ENCODE measurements around the gene BICC1. TPM values are rescaled to one million over a fixed set of nuclear protein-coding genes. Genes with fewer than 3 reads are reported as not detected.

BICC1 gene
- total and polyA plus RNA-seq, 2 experiments from 2014 or later = 5.8 to 20.4 TPM

GRCh38 chr10:58555930-58556311, 43.2 kb downstream of the BICC1 start:
- no peak overlapping the region for H3K4me3 ChIP-seq
- H3K9me3 ChIP-seq (ENCODE audit: low read depth) = peaks cover 2% of the 10 kb centered on the region
- no peaks in the 10 kb centered on the region for H4K20me1 ChIP-seq (ENCODE audit: insufficient read depth, poor library complexity, severe bottlenecking)
- 77% methylated on average over 2 of the region's 2 CpGs for WGBS (ENCODE audit: low lambda C conversion rate, missing lambda C conversion rate)
- TF ChIP-seq EZH2 (IDR thresholded peaks at IDR 0.05; ENCODE audit: borderline replicate concordance) (no peak), EZH2phosphoT487 (IDR thresholded peaks at IDR 0.05; ENCODE audit: low read depth, severe bottlenecking, unreplicated experiment) (no peak), CTCF (IDR thresholded peaks at IDR 0.05; ENCODE audit: poor library complexity) (no peak)
- H3K27ac ChIP-seq = no peak overlapping the region
- H3K79me2 ChIP-seq = peaks cover 59% of the 10 kb centered on the region
- peak overlapping the region; percentile 36 for H3K4me2 ChIP-seq
- H3K4me1 ChIP-seq (ENCODE audit: insufficient read depth) = peaks cover 4% of the 10 kb centered on the region
- H3K36me3 ChIP-seq (replicated peaks; ENCODE audit: insufficient read depth, low read depth) = no peaks in the 10 kb centered on the region
- no peaks in the 10 kb centered on the region for H3K9me2 ChIP-seq (replicated peaks; ENCODE audit: insufficient read depth)
- no peak for DNase-seq (ENCODE audit: low spot score)
- no peak overlapping the region for H2AFZ ChIP-seq
- no peaks in the 10 kb centered on the region for H3K27me3 ChIP-seq

- TF ChIP-seq EZH2 (IDR thresholded peaks at IDR 0.05; ENCODE audit: borderline replicate concordance) = no peak
- no peak for TF ChIP-seq CTCF (IDR thresholded peaks at IDR 0.05; ENCODE audit: poor library complexity)
- no peak for TF ChIP-seq EZH2phosphoT487 (IDR thresholded peaks at IDR 0.05; ENCODE audit: low read depth, severe bottlenecking, unreplicated experiment)
- WGBS (ENCODE audit: low lambda C conversion rate, missing lambda C conversion rate) = 85% methylated on average over 5 of the region's 5 CpGs
- peaks cover 4% of the 10 kb centered on the region for H3K4me1 ChIP-seq (ENCODE audit: insufficient read depth)
Measured at GRCh38 chr10:58556516-58557165, 44.0 kb downstream of the BICC1 start.

GRCh38 chr10:58557714-58558113, 45.0 kb downstream of the BICC1 start:
- no peaks in the 10 kb centered on the region for H3K9me2 ChIP-seq (replicated peaks; ENCODE audit: insufficient read depth)
- no peak for DNase-seq (ENCODE audit: low spot score)
- WGBS (ENCODE audit: low lambda C conversion rate, missing lambda C conversion rate) = 89% methylated on average over 1 of the region's 1 CpG
- TF ChIP-seq CTCF (IDR thresholded peaks at IDR 0.05; ENCODE audit: poor library complexity) (no peak), EZH2 (IDR thresholded peaks at IDR 0.05; ENCODE audit: borderline replicate concordance) (no peak)
- H3K79me2 ChIP-seq = peaks cover 67% of the 10 kb centered on the region
- no peak overlapping the region for H3K4me3 ChIP-seq
- H4K20me1 ChIP-seq (ENCODE audit: insufficient read depth, poor library complexity, severe bottlenecking) = no peaks in the 10 kb centered on the region
- H2AFZ ChIP-seq = no peak overlapping the region
- no peaks in the 10 kb centered on the region for H3K27me3 ChIP-seq
- H3K27ac ChIP-seq = no peak overlapping the region
- no peaks in the 10 kb centered on the region for H3K36me3 ChIP-seq (replicated peaks; ENCODE audit: insufficient read depth, low read depth)
- H3K4me1 ChIP-seq (ENCODE audit: insufficient read depth) = peaks cover 4% of the 10 kb centered on the region
- H3K9me3 ChIP-seq (ENCODE audit: low read depth) = peaks cover 20% of the 10 kb centered on the region
- no peak overlapping the region for H3K4me2 ChIP-seq

More at GRCh38 chr10:58556516-58557165, 44.0 kb downstream of the BICC1 start:
- Histone ChIP-seq H3K27me3 (no peaks in the 10 kb centered on the region), H3K79me2 (peaks cover 59% of the 10 kb centered on the region), H3K9me2 (replicated peaks; ENCODE audit: insufficient read depth) (no peaks in the 10 kb centered on the region), H3K27ac (no peak overlapping the region), H3K4me3 (no peak overlapping the region), H3K36me3 (replicated peaks; ENCODE audit: insufficient read depth, low read depth) (no peaks in the 10 kb centered on the region), H3K9me3 (ENCODE audit: low read depth) (peaks cover 9% of the 10 kb centered on the region), H2AFZ (no peak overlapping the region), H3K4me2 (no peak overlapping the region), H4K20me1 (ENCODE audit: insufficient read depth, poor library complexity, severe bottlenecking) (no peaks in the 10 kb centered on the region)
- no peak for DNase-seq (ENCODE audit: low spot score)
